GM21786 (cell line): Measurements from ENCODE around the gene CDC42BPB.

Experiments
- ATAC-seq: cut with Tn5 transposase; IDR thresholded peaks from one replicate; pipeline ENCODE4 v1.9.1; 2021; ENCODE audit not compliant: unreplicated experiment

The CDC42BPB gene

DNA sequence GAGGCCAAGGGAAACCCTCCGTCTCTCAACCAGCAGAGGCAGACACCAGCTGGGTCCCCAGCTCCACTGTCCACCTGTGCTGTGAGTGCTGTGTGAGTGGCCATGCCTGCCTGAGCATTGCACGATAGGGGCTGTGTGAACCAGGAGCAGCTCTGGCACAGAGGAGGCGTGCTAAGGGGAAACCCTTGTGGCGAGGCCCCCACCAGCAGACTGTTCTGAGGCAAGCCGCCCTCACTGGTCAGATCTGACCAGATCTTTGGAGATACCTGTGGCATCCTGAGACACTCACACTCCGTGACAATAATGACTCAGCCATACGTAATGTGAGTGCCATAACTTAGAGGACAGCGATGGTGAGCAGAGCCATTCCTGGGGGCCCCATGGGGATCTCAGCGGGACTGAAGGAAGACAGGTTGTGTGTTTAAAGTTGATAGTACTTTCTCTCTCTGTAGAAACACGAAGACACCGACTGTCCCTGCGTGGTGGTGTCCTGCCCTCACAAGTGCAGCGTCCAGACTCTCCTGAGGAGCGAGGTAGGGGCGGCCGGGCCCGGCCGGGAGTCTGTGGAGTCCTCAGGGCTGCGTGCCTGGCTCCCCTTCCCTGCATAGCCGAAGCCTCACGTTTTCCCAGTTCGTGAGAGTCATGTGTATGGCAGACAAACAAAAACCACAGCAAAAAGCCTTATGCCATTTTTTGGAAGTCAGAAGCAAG lies 171.5 kb downstream of the CDC42BPB start:
- ATAC-seq = no peak

DNA sequence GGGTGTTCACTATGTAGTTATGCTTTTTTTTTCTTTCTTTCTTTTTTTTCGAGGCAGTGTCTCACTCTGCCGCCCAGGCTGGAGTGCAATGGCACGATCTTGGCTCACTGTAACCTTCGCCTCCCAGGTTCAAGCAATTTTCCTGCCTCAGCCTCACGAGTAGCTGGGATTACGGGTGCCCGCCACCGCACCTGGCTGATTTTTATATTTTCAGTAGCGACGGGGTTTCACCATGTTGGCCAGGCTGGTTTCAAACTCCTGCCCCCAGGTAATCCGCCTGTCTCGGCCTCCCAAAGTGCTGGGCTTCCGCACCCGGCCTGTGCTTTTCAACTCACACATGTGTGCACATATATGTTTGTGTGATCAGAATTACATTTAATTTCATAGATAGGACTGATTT lies 173.8 kb downstream of the CDC42BPB start:
- ATAC-seq = no peak

DNA sequence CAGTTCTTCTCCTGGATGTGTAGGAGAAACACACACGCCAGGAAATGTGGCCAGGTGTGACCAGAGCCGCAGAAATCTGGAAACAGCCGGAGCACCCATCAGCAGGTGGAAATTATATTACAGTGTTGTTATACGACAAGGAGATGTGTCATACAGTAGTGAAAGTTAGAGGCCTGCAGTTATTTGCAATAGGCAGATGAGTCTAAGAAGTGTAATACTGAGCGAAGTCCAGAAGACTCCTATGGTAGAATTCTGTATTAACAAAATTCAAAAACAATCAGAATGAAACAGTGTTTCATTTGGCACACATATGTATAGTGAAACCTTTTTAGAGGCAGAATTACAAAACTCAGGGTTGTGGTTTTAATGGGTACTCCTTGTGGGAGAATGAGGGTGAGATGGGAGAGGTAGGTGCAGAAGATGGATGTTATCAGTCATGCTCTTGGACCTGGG lies 174.2 kb downstream of the CDC42BPB start:
- no peak for ATAC-seq
